Fibroblast of lung (primary cell): Measurements from ENCODE around the gene DCAF5. TPM values are rescaled to one million over a fixed set of nuclear protein-coding genes. Genes with fewer than 3 reads are reported as not detected.

ENCODE experiments used
- DNase-seq, 2 donors: peaks; one replicate each; pipeline versions ENCODE4 v3.0.0 to v3.0.0-alpha.2; 2010; ENCODE audit warnings: low read depth in 2 of 2
- H2AFZ ChIP-seq: 2 replicates; pipeline ENCODE4 v1.5.1; 2012; ENCODE audit warnings: low read length, control low read depth, inconsistent platforms
- H3K27ac ChIP-seq: 2 replicates; pipeline ENCODE4 v1.5.1; 2011; ENCODE audit warnings: low read length, control low read depth; ENCODE audit not compliant: insufficient read depth
- H3K27me3 ChIP-seq: 2 replicates; pipeline ENCODE4 v1.5.1; 2011; ENCODE audit warnings: mild to moderate bottlenecking, low read length; ENCODE audit not compliant: control insufficient read depth, insufficient read depth
- H3K36me3 ChIP-seq: 2 replicates; pipeline ENCODE4 v1.5.1; 2011; ENCODE audit warnings: low read length; ENCODE audit not compliant: control insufficient read depth, insufficient read depth
- H3K4me1 ChIP-seq: 2 replicates; pipeline ENCODE4 v1.5.1; 2011; ENCODE audit warnings: low read length; ENCODE audit not compliant: control insufficient read depth, insufficient read depth; ENCODE audit errors: extremely low read depth
- H3K4me2 ChIP-seq: 2 replicates; pipeline ENCODE4 v1.5.1; 2011; ENCODE audit warnings: low read length, control low read depth; ENCODE audit not compliant: insufficient read depth; ENCODE audit errors: extremely low read depth
- H3K4me3 ChIP-seq, 4 experiments: fragments of 200-600 bp in 1 of 4; sonication (generic) in 1 of 4; replicated peaks in 1 of 4; 2 replicates each; pipeline ENCODE4 v1.5.1; 2011 to 2016; ENCODE audit warnings: low read length in 4 of 4, low read depth in 3 of 4, mild to moderate bottlenecking in 3 of 4, control low read depth in 2 of 4, inconsistent platforms in 1 of 4, mixed read lengths in 1 of 4; ENCODE audit not compliant: insufficient read depth in 1 of 4; ENCODE audit errors: control extremely low read depth in 1 of 4
- H3K79me2 ChIP-seq: 2 replicates; pipeline ENCODE4 v1.5.1; 2012; ENCODE audit warnings: mild to moderate bottlenecking, low read length, inconsistent platforms; ENCODE audit not compliant: control insufficient read depth, insufficient read depth
- H3K9ac ChIP-seq: 2 replicates; pipeline ENCODE4 v1.5.1; 2011; ENCODE audit warnings: mild to moderate bottlenecking, low read length, control low read depth; ENCODE audit not compliant: insufficient read depth
- H3K9me3 ChIP-seq: 2 replicates; pipeline ENCODE4 v1.5.1; 2012; ENCODE audit warnings: low read depth, low read length; ENCODE audit not compliant: control insufficient read depth, insufficient read depth
- H4K20me1 ChIP-seq: 2 replicates; pipeline ENCODE4 v1.5.1; 2011; ENCODE audit warnings: low read length; ENCODE audit not compliant: control insufficient read depth, insufficient read depth; ENCODE audit errors: extremely low read depth
- EZH2 ChIP-seq: IDR thresholded peaks from 2 replicates; pipeline ENCODE4 v1.5.1; 2012; ENCODE audit warnings: low read length, control low read depth, mild to moderate bottlenecking; ENCODE audit errors: missing control alignments
- polyA plus RNA-seq, 2 donors: library from polyadenylated mRNA; depleted of rRNA in 1 of 2; stranded (reverse) in 1 of 2; unstranded in 1 of 2; fragments of >200 nt; gene quantifications; 2 replicates each; pipeline ENCODE4 v1.2.1, GENCODE V29; 2011 to 2012; ENCODE audit warnings: missing spikeins in 1 of 2
- total RNA-seq: library from RNA; depleted of rRNA; stranded (reverse); fragments of >200 nt; gene quantifications from 2 replicates; pipeline ENCODE4 v1.2.1, GENCODE V29; 2014
- TF ChIP-seq, protein P1 (sequence below), 2 donors: IDR thresholded peaks in 1 of 2; conservative IDR thresholded peaks in 1 of 2; 1 replicate in 1 of 2; 2 replicates in 1 of 2; pipeline ENCODE4 v1.5.1; 2011 to 2012; ENCODE audit warnings: low read length in 2 of 2, control low read depth in 1 of 2, inconsistent platforms in 1 of 2, low read depth in 1 of 2, mild to moderate bottlenecking in 1 of 2

The DCAF5 gene
- total and polyA plus RNA-seq, 2 donors (not counting 1 experiment from before 2014, with no cell fraction given): 16.8 to 31.8 TPM

DNA sequence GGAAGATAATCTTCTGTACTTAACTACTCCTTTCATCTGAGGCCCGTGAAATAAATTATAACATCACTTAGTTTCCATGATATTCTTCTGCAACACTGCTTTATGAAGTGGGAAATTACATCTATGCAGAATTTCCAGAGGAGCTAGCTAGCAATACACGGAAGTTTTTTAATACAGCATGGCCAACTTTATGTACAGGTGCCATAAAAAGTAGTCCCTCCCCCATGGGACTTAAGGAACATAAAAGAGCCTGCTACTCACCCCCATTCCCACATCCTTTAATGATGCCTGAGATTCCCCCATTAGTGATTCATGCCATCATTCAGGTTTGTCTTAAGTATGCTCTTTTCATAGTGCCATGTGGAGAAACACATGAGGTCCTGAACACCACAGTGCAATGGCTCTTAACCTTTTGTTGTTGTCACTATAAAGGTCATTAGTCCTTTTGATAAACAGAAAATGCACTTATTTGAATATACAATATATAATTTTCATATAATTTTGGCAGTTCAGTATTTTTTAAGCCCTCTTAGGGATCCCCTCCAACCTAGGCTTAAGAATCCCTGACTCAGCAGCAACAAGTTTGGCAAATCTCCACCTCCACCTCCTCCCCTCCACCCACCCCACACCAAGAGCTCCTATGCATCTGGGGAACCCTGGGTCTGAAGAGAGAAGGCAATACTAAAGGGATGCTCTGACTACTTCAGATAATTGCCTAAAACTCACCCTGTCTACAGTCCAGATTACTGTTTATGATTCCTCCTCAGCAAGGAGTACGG lies 37.3 kb downstream of the DCAF5 start:
- Histone ChIP-seq H3K79me2 (no peaks in the 10 kb centered on the region), H3K27me3 (no peaks in the 10 kb centered on the region), H3K9me3 (no peaks in the 10 kb centered on the region), H3K9ac (no peak overlapping the region), H3K36me3 (peaks cover 8% of the 10 kb centered on the region), H3K4me3 (no peak overlapping the region), H3K4me1 (no peaks in the 10 kb centered on the region), H4K20me1 (no peaks in the 10 kb centered on the region), H3K27ac (no peak overlapping the region), H2AFZ (no peak overlapping the region), H3K4me2 (no peak overlapping the region)
- DNase-seq: no peak
- TF ChIP-seq, protein P1, sequence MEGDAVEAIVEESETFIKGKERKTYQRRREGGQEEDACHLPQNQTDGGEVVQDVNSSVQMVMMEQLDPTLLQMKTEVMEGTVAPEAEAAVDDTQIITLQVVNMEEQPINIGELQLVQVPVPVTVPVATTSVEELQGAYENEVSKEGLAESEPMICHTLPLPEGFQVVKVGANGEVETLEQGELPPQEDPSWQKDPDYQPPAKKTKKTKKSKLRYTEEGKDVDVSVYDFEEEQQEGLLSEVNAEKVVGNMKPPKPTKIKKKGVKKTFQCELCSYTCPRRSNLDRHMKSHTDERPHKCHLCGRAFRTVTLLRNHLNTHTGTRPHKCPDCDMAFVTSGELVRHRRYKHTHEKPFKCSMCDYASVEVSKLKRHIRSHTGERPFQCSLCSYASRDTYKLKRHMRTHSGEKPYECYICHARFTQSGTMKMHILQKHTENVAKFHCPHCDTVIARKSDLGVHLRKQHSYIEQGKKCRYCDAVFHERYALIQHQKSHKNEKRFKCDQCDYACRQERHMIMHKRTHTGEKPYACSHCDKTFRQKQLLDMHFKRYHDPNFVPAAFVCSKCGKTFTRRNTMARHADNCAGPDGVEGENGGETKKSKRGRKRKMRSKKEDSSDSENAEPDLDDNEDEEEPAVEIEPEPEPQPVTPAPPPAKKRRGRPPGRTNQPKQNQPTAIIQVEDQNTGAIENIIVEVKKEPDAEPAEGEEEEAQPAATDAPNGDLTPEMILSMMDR (conservative IDR thresholded peaks at IDR 0.05 in 1 of 2, IDR thresholded peaks at IDR 0.05 in 1 of 2; ENCODE audit: low read depth in 1 of 2, low read length in 2 of 2): no peak
- no peak for TF ChIP-seq EZH2

DNA sequence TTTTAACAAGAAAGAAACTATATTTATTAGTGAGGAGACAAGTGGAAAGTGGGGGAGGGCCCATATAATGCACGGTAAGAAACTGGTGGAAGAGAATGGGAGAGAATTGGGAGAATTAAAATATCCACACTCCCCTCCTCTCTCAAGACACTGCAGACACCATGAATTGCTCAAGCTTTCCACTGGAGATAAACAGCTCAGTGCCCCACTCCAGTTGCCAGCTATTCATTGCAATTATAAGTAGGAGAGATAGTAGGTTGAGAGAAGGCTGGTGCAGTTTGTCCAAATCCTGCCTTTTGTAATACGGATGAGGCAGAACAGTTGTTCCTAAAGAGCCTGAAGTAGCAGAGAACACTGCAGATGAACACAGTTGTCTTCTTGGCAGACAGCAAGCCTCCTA lies 38.2 kb downstream of the DCAF5 start:
- no peak overlapping the region for H2AFZ ChIP-seq
- H3K4me1 ChIP-seq: no peaks in the 10 kb centered on the region
- no peak overlapping the region for H3K27ac ChIP-seq
- TF ChIP-seq, protein P1 (conservative IDR thresholded peaks at IDR 0.05 in 1 of 2, IDR thresholded peaks at IDR 0.05 in 1 of 2; ENCODE audit: low read depth in 1 of 2, low read length in 2 of 2): no peak
- TF ChIP-seq EZH2: no peak
- no peaks in the 10 kb centered on the region for H3K27me3 ChIP-seq
- H3K9ac ChIP-seq: no peak overlapping the region
- H3K79me2 ChIP-seq: no peaks in the 10 kb centered on the region
- H3K9me3 ChIP-seq: no peaks in the 10 kb centered on the region
- no peak overlapping the region for H3K4me3 ChIP-seq
- no peak overlapping the region for H3K4me2 ChIP-seq
- DNase-seq: no peak
- no peaks in the 10 kb centered on the region for H4K20me1 ChIP-seq
- H3K36me3 ChIP-seq: peaks cover 8% of the 10 kb centered on the region

GRCh38 chr14:69108358-69108757 lies 44.6 kb downstream of the DCAF5 start:
- H3K27ac ChIP-seq: no peak overlapping the region
- H3K4me1 ChIP-seq: no peaks in the 10 kb centered on the region
- no peaks in the 10 kb centered on the region for H4K20me1 ChIP-seq
- peaks cover 2% of the 10 kb centered on the region for H3K36me3 ChIP-seq
- no peaks in the 10 kb centered on the region for H3K79me2 ChIP-seq
- H3K27me3 ChIP-seq: no peaks in the 10 kb centered on the region
- no peak overlapping the region for H3K4me3 ChIP-seq
- H3K4me2 ChIP-seq: no peak overlapping the region
- H2AFZ ChIP-seq: no peak overlapping the region
- no peak for DNase-seq
- no peak overlapping the region for H3K9ac ChIP-seq
- no peak for TF ChIP-seq EZH2
- H3K9me3 ChIP-seq: no peaks in the 10 kb centered on the region
